ENCODE measurements around the gene HAND2. TPM values are rescaled to one million over a fixed set of nuclear protein-coding genes. Genes with fewer than 3 reads are reported as not detected.

Gene HAND2
- total RNA-seq, 6 experiments from 2014 or later: 0.35 to 3.7 (median 0.51) TPM

DNA sequence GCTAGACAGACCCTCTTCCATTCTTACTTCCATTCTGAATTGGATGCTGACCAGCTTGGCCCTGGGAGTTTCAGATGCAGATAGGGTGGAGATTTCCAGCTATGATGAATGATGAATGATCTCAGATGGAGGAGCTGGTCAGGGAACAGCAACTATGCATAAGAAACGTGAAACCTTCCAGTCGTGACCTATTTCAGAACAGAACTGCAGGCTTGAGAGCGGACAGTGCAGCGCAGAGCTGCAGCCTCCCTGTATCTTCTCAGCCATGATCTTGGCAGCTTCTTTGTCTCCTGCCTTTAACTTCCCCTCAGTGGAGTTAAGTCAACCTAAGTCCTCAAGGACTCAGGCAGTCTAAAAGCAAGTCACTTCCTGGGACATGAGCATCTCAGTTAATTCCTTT, 43.3 kb upstream of the HAND2 start:
- Mint-ChIP-seq H3K4me3 (no peak overlapping the region), H3K36me3 (ENCODE audit: low read depth) (no peaks in the 10 kb centered on the region), H3K27ac (no peak overlapping the region), H3K4me1 (ENCODE audit: low read depth) (no peaks in the 10 kb centered on the region), H3K9me3 (no peaks in the 10 kb centered on the region), H3K27me3 (ENCODE audit: insufficient read depth) (peaks cover 2% of the 10 kb centered on the region; the same call in 1 of the 2 replicates)
- DNase-seq: no peak
- TF ChIP-seq, protein P1, sequence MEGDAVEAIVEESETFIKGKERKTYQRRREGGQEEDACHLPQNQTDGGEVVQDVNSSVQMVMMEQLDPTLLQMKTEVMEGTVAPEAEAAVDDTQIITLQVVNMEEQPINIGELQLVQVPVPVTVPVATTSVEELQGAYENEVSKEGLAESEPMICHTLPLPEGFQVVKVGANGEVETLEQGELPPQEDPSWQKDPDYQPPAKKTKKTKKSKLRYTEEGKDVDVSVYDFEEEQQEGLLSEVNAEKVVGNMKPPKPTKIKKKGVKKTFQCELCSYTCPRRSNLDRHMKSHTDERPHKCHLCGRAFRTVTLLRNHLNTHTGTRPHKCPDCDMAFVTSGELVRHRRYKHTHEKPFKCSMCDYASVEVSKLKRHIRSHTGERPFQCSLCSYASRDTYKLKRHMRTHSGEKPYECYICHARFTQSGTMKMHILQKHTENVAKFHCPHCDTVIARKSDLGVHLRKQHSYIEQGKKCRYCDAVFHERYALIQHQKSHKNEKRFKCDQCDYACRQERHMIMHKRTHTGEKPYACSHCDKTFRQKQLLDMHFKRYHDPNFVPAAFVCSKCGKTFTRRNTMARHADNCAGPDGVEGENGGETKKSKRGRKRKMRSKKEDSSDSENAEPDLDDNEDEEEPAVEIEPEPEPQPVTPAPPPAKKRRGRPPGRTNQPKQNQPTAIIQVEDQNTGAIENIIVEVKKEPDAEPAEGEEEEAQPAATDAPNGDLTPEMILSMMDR (IDR thresholded peaks at IDR 0.05): no peak

DNA sequence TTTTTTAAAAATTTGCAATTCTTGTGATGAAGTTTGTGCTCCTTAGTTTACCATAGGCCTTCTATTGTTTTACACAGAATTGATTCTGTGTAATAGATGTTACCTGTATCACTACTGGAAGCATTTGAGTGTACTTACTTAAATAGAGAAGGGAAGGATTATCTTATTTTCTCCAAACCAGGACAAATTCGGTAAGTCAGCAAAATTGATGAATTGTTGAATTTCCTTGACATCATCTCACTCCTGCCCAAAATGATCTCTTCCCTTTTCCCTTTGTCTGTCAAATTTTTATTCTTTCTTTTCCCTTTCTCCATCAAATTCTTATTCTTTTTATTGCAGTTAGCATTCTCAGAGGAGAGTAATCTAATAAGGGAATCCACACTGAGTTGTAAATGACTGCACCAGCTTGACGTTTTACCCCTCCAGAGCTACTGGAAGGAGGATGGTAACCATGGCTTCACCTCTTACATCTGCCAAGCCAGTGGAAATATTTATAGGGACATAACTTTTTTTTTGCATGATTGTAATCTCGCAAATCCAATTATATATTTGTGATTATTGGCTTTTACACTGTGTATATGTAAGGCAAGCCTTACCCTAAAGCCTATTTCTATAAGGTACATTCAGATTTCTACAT, 42.6 kb upstream of the HAND2 start:
- Mint-ChIP-seq H3K9me3 (no peaks in the 10 kb centered on the region), H3K27me3 (ENCODE audit: insufficient read depth) (peaks cover 2% of the 10 kb centered on the region; the same call in 1 of the 2 replicates), H3K4me1 (ENCODE audit: low read depth) (no peaks in the 10 kb centered on the region), H3K4me3 (no peak overlapping the region), H3K36me3 (ENCODE audit: low read depth) (no peaks in the 10 kb centered on the region), H3K27ac (no peak overlapping the region)
- no peak for DNase-seq
- TF ChIP-seq, protein P1 (IDR thresholded peaks at IDR 0.05): no peak

DNA sequence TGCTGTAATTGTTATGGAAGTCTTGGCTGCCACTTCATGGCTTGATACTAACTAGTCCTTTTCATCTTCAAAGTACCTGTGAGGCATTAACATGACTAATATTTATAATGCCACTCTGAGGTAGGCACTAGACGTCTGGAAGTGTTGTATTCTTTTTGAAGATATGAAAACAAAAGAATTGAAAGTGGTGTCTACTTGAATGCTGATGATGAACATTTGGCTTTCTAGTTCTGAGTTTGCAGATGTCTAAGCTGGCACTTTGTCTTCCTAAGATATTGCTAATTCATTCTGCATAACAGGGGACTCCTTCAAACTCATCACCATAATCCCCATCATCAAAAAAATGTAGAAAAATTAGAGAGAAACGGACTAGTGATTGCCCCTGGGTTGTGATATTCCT, 41.6 kb upstream of the HAND2 start:
- Mint-ChIP-seq H3K9me3 (no peaks in the 10 kb centered on the region), H3K27me3 (ENCODE audit: insufficient read depth) (peaks cover 2% of the 10 kb centered on the region; the same call in 1 of the 2 replicates), H3K4me1 (ENCODE audit: low read depth) (no peaks in the 10 kb centered on the region), H3K27ac (no peak overlapping the region), H3K36me3 (ENCODE audit: low read depth) (no peaks in the 10 kb centered on the region), H3K4me3 (no peak overlapping the region)
- DNase-seq: no peak
- TF ChIP-seq, protein P1 (IDR thresholded peaks at IDR 0.05): no peak

- TF ChIP-seq, protein P1 (IDR thresholded peaks at IDR 0.05): no peak
- Mint-ChIP-seq H3K4me1 (ENCODE audit: low read depth) (no peaks in the 10 kb centered on the region), H3K36me3 (ENCODE audit: low read depth) (no peaks in the 10 kb centered on the region), H3K27me3 (ENCODE audit: insufficient read depth) (peaks cover 1% of the 10 kb centered on the region; the same call in 1 of the 2 replicates), H3K9me3 (no peaks in the 10 kb centered on the region), H3K27ac (no peak overlapping the region), H3K4me3 (no peak overlapping the region)
- DNase-seq: no peak
Observed at GRCh38 chr4:173565281-173565680, 35.3 kb upstream of the HAND2 start.

GRCh38 chr4:173564461-173564860, 34.4 kb upstream of the HAND2 start:
- Mint-ChIP-seq H3K36me3 (ENCODE audit: low read depth) (no peaks in the 10 kb centered on the region), H3K4me3 (no peak overlapping the region), H3K27me3 (ENCODE audit: insufficient read depth) (peaks cover 1% of the 10 kb centered on the region; the same call in 1 of the 2 replicates), H3K4me1 (ENCODE audit: low read depth) (no peaks in the 10 kb centered on the region), H3K9me3 (no peaks in the 10 kb centered on the region), H3K27ac (no peak overlapping the region)
- DNase-seq: no peak
- TF ChIP-seq, protein P1 (IDR thresholded peaks at IDR 0.05): no peak
